Neural progenitor cell (in vitro differentiated cells): ENCODE results near the gene NUDT13.

ENCODE experiments used
- EZH2 ChIP-seq: fragments of 200-600 bp; sonication (generic); IDR thresholded peaks from 2 replicates; pipeline ENCODE4 v1.6.1; 2017; ENCODE audit warnings: antibody characterized with exemption, mild to moderate bottlenecking, moderate library complexity
- TF ChIP-seq, protein P1 (sequence below): fragments of 200-600 bp; sonication (generic); IDR thresholded peaks from 2 replicates; pipeline ENCODE4 v1.5.1; 2017; ENCODE audit warnings: antibody characterized with exemption, mild to moderate bottlenecking

- TF ChIP-seq, protein P1, sequence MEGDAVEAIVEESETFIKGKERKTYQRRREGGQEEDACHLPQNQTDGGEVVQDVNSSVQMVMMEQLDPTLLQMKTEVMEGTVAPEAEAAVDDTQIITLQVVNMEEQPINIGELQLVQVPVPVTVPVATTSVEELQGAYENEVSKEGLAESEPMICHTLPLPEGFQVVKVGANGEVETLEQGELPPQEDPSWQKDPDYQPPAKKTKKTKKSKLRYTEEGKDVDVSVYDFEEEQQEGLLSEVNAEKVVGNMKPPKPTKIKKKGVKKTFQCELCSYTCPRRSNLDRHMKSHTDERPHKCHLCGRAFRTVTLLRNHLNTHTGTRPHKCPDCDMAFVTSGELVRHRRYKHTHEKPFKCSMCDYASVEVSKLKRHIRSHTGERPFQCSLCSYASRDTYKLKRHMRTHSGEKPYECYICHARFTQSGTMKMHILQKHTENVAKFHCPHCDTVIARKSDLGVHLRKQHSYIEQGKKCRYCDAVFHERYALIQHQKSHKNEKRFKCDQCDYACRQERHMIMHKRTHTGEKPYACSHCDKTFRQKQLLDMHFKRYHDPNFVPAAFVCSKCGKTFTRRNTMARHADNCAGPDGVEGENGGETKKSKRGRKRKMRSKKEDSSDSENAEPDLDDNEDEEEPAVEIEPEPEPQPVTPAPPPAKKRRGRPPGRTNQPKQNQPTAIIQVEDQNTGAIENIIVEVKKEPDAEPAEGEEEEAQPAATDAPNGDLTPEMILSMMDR: no peak
- no peak for TF ChIP-seq EZH2
Observed at GRCh38 chr10:73106301-73106700, 4.0 kb upstream of the NUDT13 start.
